Endothelial cell of umbilical vein (primary cell): ENCODE measurements around the gene TBC1D4.

Experiments used
- EZH2 ChIP-seq: IDR thresholded peaks from 2 replicates; pipeline ENCODE4 v1.6.1; 2012; ENCODE audit warnings: borderline replicate concordance, low read depth, mild to moderate bottlenecking, moderate library complexity, low read length, inconsistent platforms; ENCODE audit not compliant: severe bottlenecking
- FOS ChIP-seq: IDR thresholded peaks from 2 replicates; pipeline ENCODE4 v1.6.1; 2011; ENCODE audit warnings: mild to moderate bottlenecking, low read length, moderate library complexity, borderline replicate concordance; ENCODE audit not compliant: insufficient read depth
- GATA2 ChIP-seq: IDR thresholded peaks from 2 replicates; pipeline ENCODE4 v1.7.0; 2011; ENCODE audit warnings: low read depth, mild to moderate bottlenecking, moderate library complexity, mixed read lengths, low read length; ENCODE audit not compliant: insufficient read length, insufficient read depth
- JUN ChIP-seq: IDR thresholded peaks from 2 replicates; pipeline ENCODE4 v1.6.1; 2011; ENCODE audit warnings: borderline replicate concordance, low read depth; ENCODE audit not compliant: insufficient read length, insufficient read depth
- MYC ChIP-seq: IDR thresholded peaks from one replicate; pipeline ENCODE4 v1.6.1; 2011; ENCODE audit warnings: mild to moderate bottlenecking, low read depth, low read length
- POLR2A ChIP-seq: IDR thresholded peaks from 2 replicates; pipeline ENCODE4 v1.6.1; 2012; ENCODE audit warnings: low read depth, mild to moderate bottlenecking, control low read depth, low read length
- POLR2AphosphoS5 ChIP-seq: IDR thresholded peaks from 2 replicates; pipeline ENCODE4 v1.6.1; 2012; ENCODE audit warnings: low read depth, mild to moderate bottlenecking, control low read depth, low read length, moderate library complexity; ENCODE audit not compliant: insufficient read depth
- TF ChIP-seq, protein P1 (sequence below), 2 donors: IDR thresholded peaks; 1 replicate in 1 of 2; 2 replicates in 1 of 2; pipeline ENCODE4 v1.5.1; 2011; ENCODE audit warnings: low read length in 2 of 2, mild to moderate bottlenecking in 2 of 2, moderate library complexity in 2 of 2, control low read depth in 1 of 2, inconsistent platforms in 1 of 2, low read depth in 1 of 2; ENCODE audit not compliant: insufficient read depth in 1 of 2; ENCODE audit errors: extremely low read depth in 1 of 2
- TF ChIP-seq, protein P2 (sequence below): IDR thresholded peaks from 2 replicates; pipeline ENCODE4 v1.6.1; 2011; ENCODE audit not compliant: insufficient read depth, insufficient read length

GRCh38 chr13:75495938-75496337 lies 14.0 kb upstream of the TBC1D4 start:
- TF ChIP-seq, protein P1, sequence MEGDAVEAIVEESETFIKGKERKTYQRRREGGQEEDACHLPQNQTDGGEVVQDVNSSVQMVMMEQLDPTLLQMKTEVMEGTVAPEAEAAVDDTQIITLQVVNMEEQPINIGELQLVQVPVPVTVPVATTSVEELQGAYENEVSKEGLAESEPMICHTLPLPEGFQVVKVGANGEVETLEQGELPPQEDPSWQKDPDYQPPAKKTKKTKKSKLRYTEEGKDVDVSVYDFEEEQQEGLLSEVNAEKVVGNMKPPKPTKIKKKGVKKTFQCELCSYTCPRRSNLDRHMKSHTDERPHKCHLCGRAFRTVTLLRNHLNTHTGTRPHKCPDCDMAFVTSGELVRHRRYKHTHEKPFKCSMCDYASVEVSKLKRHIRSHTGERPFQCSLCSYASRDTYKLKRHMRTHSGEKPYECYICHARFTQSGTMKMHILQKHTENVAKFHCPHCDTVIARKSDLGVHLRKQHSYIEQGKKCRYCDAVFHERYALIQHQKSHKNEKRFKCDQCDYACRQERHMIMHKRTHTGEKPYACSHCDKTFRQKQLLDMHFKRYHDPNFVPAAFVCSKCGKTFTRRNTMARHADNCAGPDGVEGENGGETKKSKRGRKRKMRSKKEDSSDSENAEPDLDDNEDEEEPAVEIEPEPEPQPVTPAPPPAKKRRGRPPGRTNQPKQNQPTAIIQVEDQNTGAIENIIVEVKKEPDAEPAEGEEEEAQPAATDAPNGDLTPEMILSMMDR (IDR thresholded peaks at IDR 0.05; ENCODE audit: extremely low read depth in 1 of 2, insufficient read depth in 1 of 2, low read depth in 1 of 2, low read length in 2 of 2) = no peak
- TF ChIP-seq POLR2AphosphoS5 (no peak), POLR2A (no peak), JUN (no peak), EZH2 (no peak), MYC (no peak), GATA2 (no peak), FOS (no peak)
- TF ChIP-seq, protein P2, sequence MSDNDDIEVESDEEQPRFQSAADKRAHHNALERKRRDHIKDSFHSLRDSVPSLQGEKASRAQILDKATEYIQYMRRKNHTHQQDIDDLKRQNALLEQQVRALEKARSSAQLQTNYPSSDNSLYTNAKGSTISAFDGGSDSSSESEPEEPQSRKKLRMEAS = no peak
